SIG-M5 (cell line): ENCODE data around the gene ANXA10.
"Not testable (repeated sequence)": the region's sequence is repeated elsewhere in the genome, so short reads cannot be mapped to it uniquely, and the experiment has no call there.

Source experiments
- DNase-seq: peaks from one replicate; lab custom pipeline; 2025; lab: John Stamatoyannopoulos, UW

ANXA10 gene

GRCh38 chr4:168092176-168092712 lies at the start of gene ANXA10:
Gene ANXA10, plus strand, starts transcription at chr4:168092537. Its CDS starts 164 bp downstream, at chr4:168092701.
- no peak for DNase-seq

- no peak for DNase-seq
Measured at GRCh38 chr4:168045354-168045753, 47.0 kb upstream of the ANXA10 start.

GRCh38 chr4:168050002-168050401 lies 42.3 kb upstream of the ANXA10 start:
- no peak for DNase-seq

- no peak for DNase-seq
Measured at GRCh38 chr4:168051526-168051925, 40.8 kb upstream of the ANXA10 start.

GRCh38 chr4:168057412-168057811 lies 34.9 kb upstream of the ANXA10 start:
- DNase-seq: no peak

- DNase-seq: no peak
Measured at GRCh38 chr4:168059251-168059650, 33.1 kb upstream of the ANXA10 start.

GRCh38 chr4:168063031-168063430 lies 29.3 kb upstream of the ANXA10 start:
- no peak for DNase-seq

GRCh38 chr4:168070903-168071302 lies 21.4 kb upstream of the ANXA10 start:
- DNase-seq: no peak

- DNase-seq: no peak
Measured at GRCh38 chr4:168071304-168071703, 21.0 kb upstream of the ANXA10 start.

- no peak for DNase-seq
Measured at GRCh38 chr4:168074861-168075260, 17.5 kb upstream of the ANXA10 start.

- DNase-seq: no peak
Measured at GRCh38 chr4:168076989-168077725, 15.2 kb upstream of the ANXA10 start.

- DNase-seq: no peak
Measured at GRCh38 chr4:168077726-168078239, 14.6 kb upstream of the ANXA10 start.

- no peak for DNase-seq
Measured at GRCh38 chr4:168082379-168082778, 10.0 kb upstream of the ANXA10 start.

- no peak for DNase-seq
Measured at GRCh38 chr4:168095776-168096406, 3.6 kb downstream of the ANXA10 start.

- no peak for DNase-seq
Measured at GRCh38 chr4:168096407-168096784, 4.1 kb downstream of the ANXA10 start.

- no peak for DNase-seq
Measured at GRCh38 chr4:168097161-168097560, 4.8 kb downstream of the ANXA10 start.

GRCh38 chr4:168098248-168098717 lies 5.9 kb downstream of the ANXA10 start:
- DNase-seq: no peak

- no peak for DNase-seq
Measured at GRCh38 chr4:168099195-168099594, 6.9 kb downstream of the ANXA10 start.

- no peak for DNase-seq
Measured at GRCh38 chr4:168101026-168101425, 8.7 kb downstream of the ANXA10 start.

- DNase-seq: no peak
Measured at GRCh38 chr4:168102403-168102802, 10.1 kb downstream of the ANXA10 start.

- no peak for DNase-seq
Measured at GRCh38 chr4:168109527-168109926, 17.2 kb downstream of the ANXA10 start.

GRCh38 chr4:168113059-168113458 lies 20.7 kb downstream of the ANXA10 start:
- not testable (repeated sequence) for DNase-seq

GRCh38 chr4:168118116-168118655 lies 25.8 kb downstream of the ANXA10 start:
- no peak for DNase-seq
